OCI-LY1 (cell line): ENCODE measurements around the gene CATSPER4.

Experiments used
- H2AFZ ChIP-seq: fragments of 200-600 bp; sonication (generic), shearing (Covaris generic); 2 replicates; pipeline ENCODE4 v1.6.0; 2014; ENCODE audit warnings: antibody characterized with exemption, mild to moderate bottlenecking, low read length
- H3F3A ChIP-seq: fragments of 200-600 bp; sonication (generic), shearing (Covaris generic); 2 replicates; pipeline ENCODE4 v1.6.0; 2014; ENCODE audit warnings: mild to moderate bottlenecking, antibody characterized with exemption, low read length, moderate library complexity; ENCODE audit not compliant: insufficient read depth
- H3K27ac ChIP-seq: fragments of 200-600 bp; sonication (generic); 2 replicates; pipeline ENCODE4 v1.5.1; 2014; ENCODE audit warnings: low read length, mixed run types, mild to moderate bottlenecking, low read depth; ENCODE audit not compliant: poor library complexity, severe bottlenecking
- H3K27me3 ChIP-seq: fragments of 200-600 bp; sonication (generic); 2 replicates; pipeline ENCODE4 v1.6.0; 2014; ENCODE audit warnings: antibody characterized with exemption, mild to moderate bottlenecking, low read length, moderate library complexity; ENCODE audit not compliant: insufficient read depth
- H3K36me3 ChIP-seq: fragments of 200-600 bp; sonication (generic); 2 replicates; pipeline ENCODE4 v1.6.1; 2014; ENCODE audit warnings: mild to moderate bottlenecking, antibody characterized with exemption, low read length, moderate library complexity, mixed read lengths; ENCODE audit not compliant: insufficient read depth
- H3K4me1 ChIP-seq: fragments of 200-600 bp; sonication (generic); 2 replicates; pipeline ENCODE4 v1.5.1; 2014; ENCODE audit warnings: mild to moderate bottlenecking, low read length, moderate library complexity; ENCODE audit not compliant: insufficient read depth, severe bottlenecking
- H3K4me2 ChIP-seq: fragments of 200-600 bp; sonication (generic), shearing (Covaris generic); 2 replicates; pipeline ENCODE4 v1.6.1; 2014; ENCODE audit warnings: low read length
- H3K4me3 ChIP-seq: fragments of 200-600 bp; sonication (generic); 2 replicates; pipeline ENCODE4 v1.5.1; 2014; ENCODE audit warnings: low read length, low read depth, mild to moderate bottlenecking, mixed read lengths; ENCODE audit not compliant: poor library complexity, severe bottlenecking
- H3K79me2 ChIP-seq: fragments of 200-600 bp; shearing (Covaris generic); 2 replicates; pipeline ENCODE4 v1.6.1; 2016; ENCODE audit warnings: mixed run types, low read length, mixed read lengths; ENCODE audit not compliant: insufficient read depth
- H3K9ac ChIP-seq: fragments of 200-600 bp; sonication (generic), shearing (Covaris generic); 2 replicates; pipeline ENCODE4 v1.6.1; 2014; ENCODE audit warnings: mild to moderate bottlenecking, low read length, mixed read lengths
- H3K9me2 ChIP-seq: fragments of 200-600 bp; sonication (generic), shearing (Covaris generic); 2 replicates; pipeline ENCODE4 v1.6.1; 2014; ENCODE audit warnings: low read depth, mild to moderate bottlenecking, low read length, mixed read lengths
- H3K9me3 ChIP-seq: fragments of 200-600 bp; shearing (Covaris generic); 2 replicates; pipeline ENCODE4 v1.6.1; 2014; ENCODE audit warnings: low read length, mixed read lengths
- H4K20me1 ChIP-seq: fragments of 200-600 bp; sonication (generic), shearing (Covaris generic); 2 replicates; pipeline ENCODE4 v1.6.0; 2016; ENCODE audit warnings: mild to moderate bottlenecking, low read length; ENCODE audit not compliant: insufficient read depth
- CTCF ChIP-seq: fragments of 200-600 bp; sonication (generic), shearing (Covaris generic); IDR thresholded peaks from 2 replicates; pipeline ENCODE4 v1.5.1; 2017; ENCODE audit warnings: mild to moderate bottlenecking, antibody characterized with exemption, low read length, moderate library complexity, mixed read lengths
- EZH2 ChIP-seq: fragments of 200-600 bp; sonication (generic), shearing (Covaris generic); IDR thresholded peaks from 2 replicates; pipeline ENCODE4 v1.8.0; 2017; ENCODE audit warnings: borderline replicate concordance, mixed run types, mild to moderate bottlenecking, antibody characterized with exemption, low read length, moderate library complexity, mixed read lengths

CATSPER4 gene

GRCh38 chr1:26169198-26169554 lies 21.2 kb upstream of the CATSPER4 start:
- H4K20me1 ChIP-seq = no peaks in the 10 kb centered on the region
- no peaks in the 10 kb centered on the region; the same call in 1 of the 2 replicates for H3K27me3 ChIP-seq
- H3K9ac ChIP-seq = no peak overlapping the region
- no peaks in the 10 kb centered on the region for H3K79me2 ChIP-seq
- H3K36me3 ChIP-seq = peaks cover 9% of the 10 kb centered on the region
- peak overlapping the region; percentile 79 for H3K4me3 ChIP-seq
- no peaks in the 10 kb centered on the region for H3K9me3 ChIP-seq
- peaks cover 19% of the 10 kb centered on the region for H3K4me1 ChIP-seq
- H3K9me2 ChIP-seq = no peaks in the 10 kb centered on the region
- no peak overlapping the region for H2AFZ ChIP-seq
- TF ChIP-seq CTCF (no peak), EZH2 (no peak)
- no peaks in the 10 kb centered on the region for H3F3A ChIP-seq
- no peak overlapping the region for H3K27ac ChIP-seq
- peak overlapping the region; percentile 94 for H3K4me2 ChIP-seq

- Histone ChIP-seq H3K9me2 (no peaks in the 10 kb centered on the region), H3K79me2 (no peaks in the 10 kb centered on the region), H3K27ac (no peak within 1 kb of the TSS), H3K27me3 (no peaks in the 10 kb centered on the region; the same call in 1 of the 2 replicates), H3K9me3 (no peaks in the 10 kb centered on the region), H3F3A (no peaks in the 10 kb centered on the region), H3K36me3 (peaks cover 9% of the 10 kb centered on the region), H3K4me2 (peak within 1 kb of the TSS; percentile 94), H2AFZ (no peak within 1 kb of the TSS), H3K4me1 (peaks cover 16% of the 10 kb centered on the region), H4K20me1 (no peaks in the 10 kb centered on the region), H3K9ac (peak within 1 kb of the TSS; percentile 82), H3K4me3 (peak within 1 kb of the TSS; percentile 79)
- TF ChIP-seq EZH2 (no peak), CTCF (peak; percentile 80)
Measured at GRCh38 chr1:26169669-26170471, 20.5 kb upstream of the CATSPER4 start, which contains the start of gene ZNF593. Gene ZNF593, plus strand, starts transcription at chr1:26169908. Its CDS starts 76 bp downstream, at chr1:26169984.

- no peaks in the 10 kb centered on the region for H3F3A ChIP-seq
- H2AFZ ChIP-seq = no peak overlapping the region
- H3K4me2 ChIP-seq = peak overlapping the region; percentile 94
- no peak overlapping the region for H3K27ac ChIP-seq
- peaks cover 9% of the 10 kb centered on the region for H3K36me3 ChIP-seq
- H3K27me3 ChIP-seq = no peaks in the 10 kb centered on the region; the same call in 1 of the 2 replicates
- H3K79me2 ChIP-seq = no peaks in the 10 kb centered on the region
- H3K9me2 ChIP-seq = no peaks in the 10 kb centered on the region
- H3K4me3 ChIP-seq = peak overlapping the region; percentile 79
- peaks cover 16% of the 10 kb centered on the region for H3K4me1 ChIP-seq
- TF ChIP-seq EZH2 = no peak
- TF ChIP-seq CTCF = no peak
- no peaks in the 10 kb centered on the region for H4K20me1 ChIP-seq
- peak overlapping the region; percentile 82 for H3K9ac ChIP-seq
- H3K9me3 ChIP-seq = no peaks in the 10 kb centered on the region
Measured at GRCh38 chr1:26170472-26170821, 20.0 kb upstream of the CATSPER4 start.
